ENCODE measurements around the gene C15orf40.

Gene C15orf40

DNA sequence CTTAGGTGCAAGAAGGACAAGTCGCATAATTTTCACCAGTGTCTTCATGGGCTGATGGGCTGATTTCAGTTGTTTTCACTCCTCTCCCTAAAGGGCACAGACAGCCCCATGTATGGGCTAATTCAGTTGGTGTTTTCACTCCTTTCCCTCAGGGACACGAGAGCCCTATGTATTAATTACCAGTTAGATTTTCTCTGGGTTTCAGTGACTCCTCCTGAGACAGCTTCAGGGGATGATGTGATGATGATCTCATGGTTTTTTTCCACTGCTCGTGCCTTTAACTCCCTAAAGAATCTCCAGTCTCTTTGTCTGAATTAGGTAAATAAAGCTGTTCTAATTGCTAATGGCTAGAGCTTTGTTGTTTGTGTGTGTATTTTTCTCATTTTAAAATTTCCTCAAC, 15.5 kb downstream of the C15orf40 start:
- no peak overlapping the region for H2BK12ac ChIP-seq (ENCODE audit: low read length in 2 of 2)
- no peak overlapping the region for H4K8ac ChIP-seq (ENCODE audit: low read length)
- H3K36me3 ChIP-seq (ENCODE audit: control insufficient read depth in 1 of 2, insufficient read depth in 2 of 2, low read depth in 1 of 2, low read length in 2 of 2) = peaks cover 3 to 6% of the 10 kb centered on the region in 2 experiments
- no peaks in the 10 kb centered on the region for H3K27me3 ChIP-seq (ENCODE audit: control insufficient read depth in 1 of 2, insufficient read depth in 1 of 2, low read length in 2 of 2)
- H3K4me3 ChIP-seq (ENCODE audit: insufficient read depth in 1 of 2, low read depth in 1 of 2, low read length in 2 of 2) = no peak overlapping the region
- H3K27ac ChIP-seq (ENCODE audit: low read length, poor library complexity, severe bottlenecking) = no peak overlapping the region
- no peak overlapping the region for H3K4ac ChIP-seq (ENCODE audit: low read depth in 1 of 2, low read length in 2 of 2)
- no peak overlapping the region for H3K14ac ChIP-seq (ENCODE audit: low read length in 2 of 2)
- H3K79me1 ChIP-seq (replicated peaks; ENCODE audit: low read length, poor library complexity, severe bottlenecking) = peaks cover 3% of the 10 kb centered on the region
- H2AK5ac ChIP-seq (ENCODE audit: low read length, severe bottlenecking) = peak overlapping the region; percentile 57
- H3K4me1 ChIP-seq (ENCODE audit: control insufficient read depth, insufficient read depth, low read depth, low read length) = peaks cover 4% of the 10 kb centered on the region
- 100% methylated on average over 1 of the region's 3 CpGs for WGBS
- H4K91ac ChIP-seq (ENCODE audit: low read length) = no peak overlapping the region
- H3K18ac ChIP-seq (ENCODE audit: low read depth in 1 of 2, low read length in 2 of 2) = no peak overlapping the region
- H2BK15ac ChIP-seq (ENCODE audit: low read depth, poor library complexity, severe bottlenecking) = no peak overlapping the region
- H3K4me2 ChIP-seq (ENCODE audit: low read length, poor library complexity, severe bottlenecking) = no peak overlapping the region
- H3K9ac ChIP-seq (ENCODE audit: low read length) = peak overlapping the region; percentile 58
- H2BK5ac ChIP-seq (ENCODE audit: low read depth, low read length, poor library complexity, severe bottlenecking) = no peak overlapping the region
- no peaks in the 10 kb centered on the region for H3K9me3 ChIP-seq (ENCODE audit: control insufficient read depth, low read length)
- H2BK120ac ChIP-seq (ENCODE audit: low read depth, low read length) = no peak overlapping the region
- no peak overlapping the region for H3K23ac ChIP-seq (ENCODE audit: low read length in 2 of 2)
- DNase-seq = peak; percentile 37
- no peak overlapping the region for H2AFZ ChIP-seq (ENCODE audit: low read depth, low read length)

DNA sequence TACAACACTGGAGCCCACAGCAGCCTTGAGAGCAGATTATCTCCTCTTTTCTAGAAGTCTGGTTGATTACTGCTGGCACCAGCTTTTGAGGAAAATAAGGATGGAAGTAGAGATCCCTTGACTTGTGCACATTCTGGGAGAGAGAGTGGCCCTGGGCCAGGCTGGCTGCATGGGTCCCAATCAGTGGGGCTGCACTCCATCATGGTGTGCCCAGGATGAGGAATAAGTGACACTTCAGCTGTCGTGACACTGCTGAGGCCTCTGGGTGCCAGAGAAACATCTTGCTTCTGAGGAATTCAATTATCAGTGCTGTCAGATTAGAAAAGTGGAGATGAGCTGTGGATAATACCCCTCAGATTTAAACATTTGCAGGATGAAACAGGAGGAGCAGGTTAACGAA, 16.4 kb downstream of the C15orf40 start:
- Histone ChIP-seq H3K9ac (ENCODE audit: low read length) (no peak overlapping the region), H3K4me3 (ENCODE audit: insufficient read depth in 1 of 2, low read depth in 1 of 2, low read length in 2 of 2) (no peak overlapping the region), H3K4ac (ENCODE audit: low read depth in 1 of 2, low read length in 2 of 2) (no peak overlapping the region), H3K27me3 (ENCODE audit: control insufficient read depth in 1 of 2, insufficient read depth in 1 of 2, low read length in 2 of 2) (no peaks in the 10 kb centered on the region), H3K27ac (ENCODE audit: low read length, poor library complexity, severe bottlenecking) (no peak overlapping the region), H3K79me1 (replicated peaks; ENCODE audit: low read length, poor library complexity, severe bottlenecking) (peaks cover 3% of the 10 kb centered on the region), H2AFZ (ENCODE audit: low read depth, low read length) (no peak overlapping the region), H2AK5ac (ENCODE audit: low read length, severe bottlenecking) (no peak overlapping the region), H2BK5ac (ENCODE audit: low read depth, low read length, poor library complexity, severe bottlenecking) (no peak overlapping the region), H3K9me3 (ENCODE audit: control insufficient read depth, low read length) (no peaks in the 10 kb centered on the region), H4K91ac (ENCODE audit: low read length) (no peak overlapping the region), H2BK120ac (ENCODE audit: low read depth, low read length) (no peak overlapping the region), H2BK15ac (ENCODE audit: low read depth, poor library complexity, severe bottlenecking) (no peak overlapping the region), H3K14ac (ENCODE audit: low read length in 2 of 2) (no peak overlapping the region), H3K18ac (ENCODE audit: low read depth in 1 of 2, low read length in 2 of 2) (no peak overlapping the region), H3K23ac (ENCODE audit: low read length in 2 of 2) (no peak overlapping the region), H2BK12ac (ENCODE audit: low read length in 2 of 2) (no peak overlapping the region), H4K8ac (ENCODE audit: low read length) (no peak overlapping the region), H3K4me2 (ENCODE audit: low read length, poor library complexity, severe bottlenecking) (no peak overlapping the region), H3K4me1 (ENCODE audit: control insufficient read depth, insufficient read depth, low read depth, low read length) (peaks cover 2% of the 10 kb centered on the region), H3K36me3 (ENCODE audit: control insufficient read depth in 1 of 2, insufficient read depth in 2 of 2, low read depth in 1 of 2, low read length in 2 of 2) (peaks cover 3 to 12% of the 10 kb centered on the region in 2 experiments)
- WGBS = 94% methylated on average over 2 of the region's 2 CpGs
- no peak for DNase-seq

DNA sequence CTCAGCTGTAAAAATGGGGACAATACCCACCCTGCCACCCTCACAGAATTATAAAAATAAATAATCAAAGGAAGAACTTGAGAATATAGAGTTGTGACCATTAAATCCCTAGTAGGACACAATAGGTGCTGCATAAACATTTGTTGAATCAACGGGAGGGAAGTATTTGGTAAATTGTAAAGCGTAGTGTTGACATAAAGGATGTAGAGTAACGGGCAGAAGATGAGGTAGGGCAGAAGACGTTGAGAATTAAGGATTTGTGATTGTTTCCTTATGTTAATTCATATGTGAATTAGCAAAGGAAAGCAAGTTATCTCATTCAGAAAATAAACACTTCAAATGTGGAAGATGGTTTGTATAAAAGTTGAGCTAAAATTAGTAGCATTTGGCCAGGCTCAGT, 18.3 kb downstream of the C15orf40 start:
- Histone ChIP-seq H3K4me2 (ENCODE audit: low read length, poor library complexity, severe bottlenecking) (no peak overlapping the region), H3K79me1 (replicated peaks; ENCODE audit: low read length, poor library complexity, severe bottlenecking) (peaks cover 7% of the 10 kb centered on the region), H4K91ac (ENCODE audit: low read length) (no peak overlapping the region), H2BK5ac (ENCODE audit: low read depth, low read length, poor library complexity, severe bottlenecking) (no peak overlapping the region), H3K27me3 (ENCODE audit: control insufficient read depth in 1 of 2, insufficient read depth in 1 of 2, low read length in 2 of 2) (no peaks in the 10 kb centered on the region), H3K4me3 (ENCODE audit: insufficient read depth in 1 of 2, low read depth in 1 of 2, low read length in 2 of 2) (no peak overlapping the region), H3K36me3 (ENCODE audit: control insufficient read depth in 1 of 2, insufficient read depth in 2 of 2, low read depth in 1 of 2, low read length in 2 of 2) (peaks cover 7 to 28% of the 10 kb centered on the region in 2 experiments), H3K9ac (ENCODE audit: low read length) (no peak overlapping the region), H2BK120ac (ENCODE audit: low read depth, low read length) (no peak overlapping the region), H3K14ac (ENCODE audit: low read length in 2 of 2) (no peak overlapping the region), H2BK15ac (ENCODE audit: low read depth, poor library complexity, severe bottlenecking) (no peak overlapping the region), H3K4ac (ENCODE audit: low read depth in 1 of 2, low read length in 2 of 2) (no peak overlapping the region), H3K18ac (ENCODE audit: low read depth in 1 of 2, low read length in 2 of 2) (no peak overlapping the region), H3K23ac (ENCODE audit: low read length in 2 of 2) (no peak overlapping the region), H3K9me3 (ENCODE audit: control insufficient read depth, low read length) (no peaks in the 10 kb centered on the region), H3K4me1 (ENCODE audit: control insufficient read depth, insufficient read depth, low read depth, low read length) (peaks cover 2% of the 10 kb centered on the region), H2AK5ac (ENCODE audit: low read length, severe bottlenecking) (no peak overlapping the region), H4K8ac (ENCODE audit: low read length) (no peak overlapping the region), H3K27ac (ENCODE audit: low read length, poor library complexity, severe bottlenecking) (no peak overlapping the region), H2AFZ (ENCODE audit: low read depth, low read length) (no peak overlapping the region), H2BK12ac (ENCODE audit: low read length in 2 of 2) (no peak overlapping the region)
- no peak for DNase-seq
- WGBS = 93% methylated on average over 4 of the region's 4 CpGs

DNA sequence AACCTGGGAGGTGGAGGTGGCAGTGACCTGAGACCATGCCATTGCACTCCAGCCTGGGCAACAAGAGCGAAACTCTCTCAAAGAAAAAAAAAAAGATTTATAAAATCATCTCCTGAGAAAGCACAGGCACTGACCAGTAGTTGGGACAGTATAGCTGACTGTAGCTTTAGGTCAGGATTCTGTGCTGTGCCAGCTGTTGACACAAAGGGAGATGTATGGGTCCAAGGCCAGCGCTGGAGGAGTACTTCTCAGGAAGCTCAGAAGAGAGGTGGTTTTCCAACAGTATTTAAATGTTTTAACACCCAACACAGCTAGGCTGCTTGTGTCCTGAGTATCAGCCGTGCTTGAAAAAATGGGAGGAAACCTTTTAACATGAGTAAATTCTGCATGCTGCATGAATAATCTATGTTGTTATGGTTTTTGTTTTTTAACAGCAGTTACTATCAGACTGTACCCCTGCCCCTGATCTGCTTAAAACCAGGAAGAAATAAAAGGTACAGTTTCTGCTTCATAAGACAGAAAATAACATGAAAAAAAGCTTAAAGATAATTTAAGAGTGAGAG, 18.9 kb downstream of the C15orf40 start:
- WGBS = no CpG with 5 or more reads among the region's 3 CpGs
- H3K9me3 ChIP-seq (ENCODE audit: control insufficient read depth, low read length) = no peaks in the 10 kb centered on the region
- H4K91ac ChIP-seq (ENCODE audit: low read length) = no peak overlapping the region
- H2BK15ac ChIP-seq (ENCODE audit: low read depth, poor library complexity, severe bottlenecking) = no peak overlapping the region
- H3K14ac ChIP-seq (ENCODE audit: low read length in 2 of 2) = no peak overlapping the region
- H3K18ac ChIP-seq (ENCODE audit: low read depth in 1 of 2, low read length in 2 of 2) = no peak overlapping the region
- H3K27me3 ChIP-seq (ENCODE audit: control insufficient read depth in 1 of 2, insufficient read depth in 1 of 2, low read length in 2 of 2) = no peaks in the 10 kb centered on the region
- no peak overlapping the region for H3K4me2 ChIP-seq (ENCODE audit: low read length, poor library complexity, severe bottlenecking)
- no peak overlapping the region for H3K27ac ChIP-seq (ENCODE audit: low read length, poor library complexity, severe bottlenecking)
- no peak for DNase-seq
- H3K9ac ChIP-seq (ENCODE audit: low read length) = no peak overlapping the region
- H3K4me3 ChIP-seq (ENCODE audit: insufficient read depth in 1 of 2, low read depth in 1 of 2, low read length in 2 of 2) = no peak overlapping the region
- no peak overlapping the region for H3K23ac ChIP-seq (ENCODE audit: low read length in 2 of 2)
- peaks cover 12% of the 10 kb centered on the region for H3K79me1 ChIP-seq (replicated peaks; ENCODE audit: low read length, poor library complexity, severe bottlenecking)
- H3K4me1 ChIP-seq (ENCODE audit: control insufficient read depth, insufficient read depth, low read depth, low read length) = peaks cover 4% of the 10 kb centered on the region
- no peak overlapping the region for H3K4ac ChIP-seq (ENCODE audit: low read depth in 1 of 2, low read length in 2 of 2)
- H2AK5ac ChIP-seq (ENCODE audit: low read length, severe bottlenecking) = no peak overlapping the region
- H2BK120ac ChIP-seq (ENCODE audit: low read depth, low read length) = no peak overlapping the region
- no peak overlapping the region for H2BK5ac ChIP-seq (ENCODE audit: low read depth, low read length, poor library complexity, severe bottlenecking)
- peaks cover 13 to 30% of the 10 kb centered on the region in 2 experiments for H3K36me3 ChIP-seq (ENCODE audit: control insufficient read depth in 1 of 2, insufficient read depth in 2 of 2, low read depth in 1 of 2, low read length in 2 of 2)
- H2AFZ ChIP-seq (ENCODE audit: low read depth, low read length) = no peak overlapping the region
- H2BK12ac ChIP-seq (ENCODE audit: low read length in 2 of 2) = no peak overlapping the region
- H4K8ac ChIP-seq (ENCODE audit: low read length) = no peak overlapping the region
